DMS 273 (cell line): ENCODE measurements around the gene FHDC1.

Experiments used
- DNase-seq: peaks from one replicate; lab custom pipeline; 2025; ENCODE audit not compliant: unreplicated experiment; lab: John Stamatoyannopoulos, UW

FHDC1 gene

DNA sequence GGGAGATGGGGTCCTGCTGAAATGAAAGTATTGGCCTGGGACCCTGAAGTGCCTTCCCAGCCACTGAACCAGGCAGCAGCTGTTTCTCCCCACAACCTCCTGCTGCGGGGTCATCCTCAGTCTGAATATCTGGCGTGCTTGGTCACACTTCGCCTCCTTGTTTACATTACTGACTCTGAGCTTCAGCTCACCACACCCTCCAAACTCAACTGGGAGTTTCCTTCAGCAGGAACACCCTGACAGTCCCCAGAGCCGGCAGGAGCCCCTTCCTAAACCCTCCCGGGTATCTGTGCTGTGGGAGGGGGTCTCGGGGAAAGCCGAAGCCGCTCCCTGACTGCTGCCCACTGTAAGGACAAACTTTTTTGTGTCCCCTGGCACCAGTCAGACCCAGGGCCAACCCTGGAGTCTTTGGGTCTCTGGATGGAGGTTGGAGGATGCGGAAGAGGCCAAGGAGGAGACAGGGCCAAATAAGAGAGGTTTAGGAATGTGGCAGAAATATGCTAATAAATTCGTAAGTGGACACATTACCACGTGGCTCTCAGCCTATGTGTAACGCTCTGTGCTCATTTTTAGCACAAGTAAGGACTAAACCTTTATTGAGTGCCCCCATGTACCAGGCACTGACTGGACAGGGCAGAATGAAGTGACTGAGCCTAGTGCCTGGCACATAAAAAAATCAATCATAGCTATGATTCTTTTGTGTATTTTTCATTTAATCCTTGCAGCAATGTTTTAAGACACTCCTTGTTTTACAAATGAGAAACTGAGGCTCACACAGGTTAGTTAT, 20.7 kb downstream of the FHDC1 start:
- no peak for DNase-seq

DNA sequence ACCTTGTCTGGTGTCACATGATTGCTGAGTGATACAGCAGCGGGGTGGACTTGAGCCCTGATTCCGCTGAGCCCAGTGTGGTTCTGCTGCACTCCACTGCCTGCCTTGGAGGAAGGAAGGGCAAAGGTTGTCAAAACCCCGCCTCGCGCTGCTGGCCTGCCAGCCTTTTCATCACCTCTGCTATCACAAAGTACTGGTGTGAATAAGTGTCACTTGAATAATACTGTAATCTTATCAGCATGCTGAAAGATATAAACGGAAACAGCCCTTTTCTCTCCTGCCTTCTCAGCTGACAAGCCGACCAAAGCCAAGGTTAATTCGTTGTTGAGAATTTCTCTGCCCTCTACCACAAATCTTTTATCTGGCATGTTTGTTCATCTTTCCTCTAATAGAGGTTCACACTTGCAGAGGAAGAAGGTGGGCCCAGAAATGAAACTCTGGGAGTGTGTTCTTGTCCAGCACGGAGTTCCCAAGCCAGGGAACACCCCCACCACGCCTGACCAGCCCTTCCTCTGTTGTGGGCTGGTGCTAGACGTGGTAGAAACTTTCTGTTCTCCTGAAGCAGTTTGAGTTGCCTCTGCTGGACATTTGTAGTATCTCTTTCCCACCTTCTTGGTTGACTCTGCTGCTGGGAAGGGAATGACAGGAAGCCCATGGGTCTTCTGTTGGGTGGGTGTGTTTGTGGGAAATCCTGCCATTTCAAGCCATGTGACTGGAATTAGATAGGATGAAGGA, 21.5 kb downstream of the FHDC1 start:
- no peak for DNase-seq

DNA sequence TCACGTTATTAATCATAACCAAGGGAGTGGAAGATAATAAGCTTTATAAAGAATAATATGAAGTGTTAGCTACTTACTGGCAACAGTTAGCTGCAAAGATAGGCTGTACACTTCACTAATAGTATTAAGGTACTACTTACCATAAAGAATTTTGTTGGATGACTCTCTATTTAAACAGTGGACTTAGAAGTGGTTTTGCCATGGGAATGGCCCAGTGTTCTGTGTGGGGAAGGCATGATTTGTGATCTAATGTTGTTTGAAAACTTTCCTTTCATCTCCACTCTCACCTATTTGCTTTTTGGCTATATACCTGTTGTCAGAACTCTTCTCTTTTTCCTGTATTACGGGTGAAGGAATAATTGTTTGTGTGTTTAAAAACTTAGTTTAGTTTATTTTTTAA, 23.0 kb downstream of the FHDC1 start:
- no peak for DNase-seq

DNA sequence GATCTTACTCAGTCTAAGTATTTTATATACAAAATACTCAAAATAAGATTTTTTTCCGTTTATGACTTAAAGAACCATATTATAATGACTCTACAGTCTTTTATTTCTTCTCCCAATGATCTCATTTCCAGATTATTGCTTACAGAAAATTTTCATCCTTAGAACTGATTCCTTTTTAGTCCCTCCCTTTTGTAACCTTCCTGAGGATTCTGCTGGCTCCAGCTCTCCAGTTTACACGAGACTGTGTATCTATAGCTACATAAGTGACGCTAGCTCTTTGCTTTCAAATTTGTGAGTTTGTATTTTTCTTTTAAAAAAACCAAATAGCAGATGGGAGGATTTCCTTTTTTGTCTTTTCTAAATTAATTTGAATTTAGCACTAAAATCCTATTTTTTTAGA, 24.0 kb downstream of the FHDC1 start:
- DNase-seq: no peak

DNA sequence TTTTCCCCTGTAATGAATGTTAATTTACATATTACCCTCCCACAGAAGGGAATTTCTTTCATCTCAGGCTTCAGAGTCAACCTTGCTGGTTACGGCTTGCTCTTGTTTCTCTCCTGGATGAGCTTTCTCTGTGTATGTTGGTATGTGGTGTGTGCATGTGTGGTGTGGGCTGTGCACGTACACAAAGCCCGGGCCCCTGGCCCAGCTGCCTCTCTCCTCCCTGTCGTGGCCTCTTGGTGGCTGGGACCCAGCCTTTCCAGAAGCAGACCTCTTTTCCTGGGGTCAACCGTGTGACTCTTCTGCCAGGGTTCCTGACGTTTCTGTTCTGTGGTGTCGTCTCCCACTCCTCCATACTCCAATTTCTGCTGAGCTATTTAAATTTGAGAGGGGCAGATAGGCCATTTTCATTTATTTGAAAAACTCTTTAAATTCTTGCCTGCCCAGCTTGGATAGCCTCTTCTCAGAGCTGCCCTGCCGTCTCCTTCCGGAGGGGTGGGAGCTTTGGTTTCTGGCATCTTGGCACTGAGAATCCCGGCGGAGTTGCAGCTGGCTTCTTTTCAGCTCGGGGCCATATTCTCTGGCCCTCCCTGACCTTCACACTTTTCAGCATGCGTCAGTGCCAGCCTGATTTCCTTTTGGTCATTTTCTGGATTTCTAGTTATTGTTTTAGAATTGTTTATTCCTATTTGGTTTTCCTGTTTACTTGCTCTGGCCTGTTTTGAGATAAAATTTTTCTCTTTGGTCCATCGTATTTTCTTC, 25.1 kb downstream of the FHDC1 start:
- DNase-seq: no peak

DNA sequence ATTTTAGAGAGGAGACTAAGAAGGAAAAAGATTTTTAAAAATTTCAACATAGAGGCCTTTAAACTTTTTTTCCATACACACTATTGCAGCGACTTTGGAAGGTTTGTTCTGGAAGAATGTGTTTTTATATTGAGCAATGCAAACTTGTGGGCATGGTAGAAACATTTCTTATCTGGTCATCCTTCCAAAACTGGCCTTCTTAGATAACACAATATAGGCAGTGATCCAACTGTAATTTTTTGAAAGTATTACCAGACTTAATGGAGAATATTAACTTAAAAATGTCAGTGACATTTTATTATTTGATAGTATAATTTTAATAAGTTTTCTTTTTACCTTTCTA, 25.6 kb downstream of the FHDC1 start:
- no peak for DNase-seq

DNA sequence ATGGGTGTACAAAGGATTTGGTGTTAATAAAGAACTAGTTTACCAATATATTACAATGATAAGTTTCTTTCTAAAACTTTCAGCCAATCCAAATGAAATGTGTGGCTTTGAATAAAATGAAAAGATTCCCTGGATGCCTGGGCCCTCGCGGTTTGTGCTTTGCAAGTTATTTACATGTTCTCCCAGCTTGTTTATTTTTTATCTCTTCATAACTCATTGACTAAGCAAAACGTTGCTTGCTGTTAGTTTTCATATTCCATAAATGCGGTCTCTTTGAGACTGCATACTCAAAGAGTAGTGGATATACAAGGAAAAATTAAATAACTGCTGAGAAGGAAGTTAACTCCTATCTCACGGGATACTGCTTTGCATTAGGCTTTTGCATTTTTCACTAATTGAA, 26.0 kb downstream of the FHDC1 start:
- DNase-seq: no peak

DNA sequence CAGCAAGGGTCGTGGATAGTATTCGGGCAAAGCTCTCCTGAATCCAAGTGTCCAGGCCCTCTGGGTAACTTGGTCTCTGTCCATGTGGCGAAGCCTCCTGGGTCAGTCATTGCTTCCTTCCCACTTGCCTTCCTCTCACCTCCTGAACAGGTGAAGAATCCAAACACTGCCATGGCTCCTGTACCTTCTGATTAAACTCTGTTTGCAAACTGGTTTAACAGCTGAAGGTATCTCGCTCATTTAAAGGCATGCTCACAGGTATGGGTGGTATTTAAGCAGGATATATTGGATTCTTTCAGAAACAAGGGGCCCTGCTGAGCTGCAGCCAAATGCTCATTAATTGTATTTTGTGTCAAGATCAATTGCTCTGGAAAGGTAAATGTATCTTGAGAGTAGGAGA, 28.2 kb downstream of the FHDC1 start:
- no peak for DNase-seq

DNA sequence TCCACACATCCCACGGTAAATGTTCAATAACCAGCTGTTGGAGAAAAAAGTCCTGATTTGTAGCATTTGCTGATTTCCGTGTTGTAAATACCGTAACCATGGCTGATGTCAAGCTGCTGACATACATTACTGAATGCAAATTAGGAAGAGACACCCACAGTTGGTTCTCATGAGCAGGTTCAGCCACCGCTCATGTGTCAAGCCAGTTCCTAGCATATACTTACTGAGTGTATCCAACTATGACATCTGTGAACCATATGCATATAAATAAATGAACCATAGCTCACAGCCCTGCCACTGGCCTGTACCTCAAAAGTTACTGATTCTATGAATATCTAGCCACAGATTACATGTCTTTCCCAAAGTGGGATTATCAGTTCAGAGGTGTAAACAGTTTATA, 29.5 kb downstream of the FHDC1 start:
- DNase-seq: peak; percentile 52

DNA sequence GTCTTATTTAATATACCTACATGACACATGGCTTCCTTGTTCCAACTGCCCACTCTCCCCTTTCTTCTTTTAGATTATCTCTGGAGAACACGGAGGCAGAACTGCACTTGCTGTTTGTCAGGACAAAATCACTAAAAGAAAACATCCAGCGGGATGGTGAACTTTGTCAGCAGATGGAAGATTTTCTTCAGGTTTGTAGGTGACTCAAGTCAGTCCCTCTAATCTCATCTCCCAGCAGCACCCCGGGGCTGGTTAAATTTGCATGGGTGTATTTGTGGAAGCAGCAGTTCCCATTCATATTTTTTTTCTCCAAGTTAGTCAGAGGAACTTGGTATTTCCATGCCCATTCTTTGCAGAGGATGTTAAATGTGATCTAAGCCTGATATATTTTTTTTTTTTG, 31.8 kb downstream of the FHDC1 start:
- DNase-seq: no peak

DNA sequence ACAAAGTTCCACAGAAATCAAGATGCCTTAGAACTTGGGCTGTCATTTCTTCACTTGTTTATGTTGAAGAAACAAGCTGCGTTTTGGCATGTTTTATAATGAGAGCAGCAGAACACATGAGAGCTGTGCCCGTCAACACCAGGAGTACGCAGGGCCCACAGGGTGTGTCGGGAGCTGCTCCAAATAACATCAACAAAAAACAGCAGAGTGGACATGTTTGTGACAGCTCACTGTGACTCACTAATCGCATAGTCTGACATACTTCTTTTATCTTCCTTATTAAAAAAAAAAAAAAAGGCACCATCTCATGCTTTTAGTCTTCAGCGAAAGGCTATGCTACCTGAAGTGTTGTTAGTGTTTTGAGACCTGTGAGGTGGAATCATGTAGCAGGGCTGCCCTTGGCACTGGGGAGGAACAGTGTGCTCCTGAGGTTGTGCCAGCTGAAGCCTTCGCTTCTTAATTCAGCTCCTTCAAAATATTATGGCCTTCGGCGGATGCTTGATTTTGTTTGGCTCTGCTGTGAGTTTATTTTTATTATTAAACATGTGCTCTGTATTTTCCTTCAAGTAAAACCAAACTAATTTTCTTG, 32.8 kb downstream of the FHDC1 start:
- no peak for DNase-seq

DNA sequence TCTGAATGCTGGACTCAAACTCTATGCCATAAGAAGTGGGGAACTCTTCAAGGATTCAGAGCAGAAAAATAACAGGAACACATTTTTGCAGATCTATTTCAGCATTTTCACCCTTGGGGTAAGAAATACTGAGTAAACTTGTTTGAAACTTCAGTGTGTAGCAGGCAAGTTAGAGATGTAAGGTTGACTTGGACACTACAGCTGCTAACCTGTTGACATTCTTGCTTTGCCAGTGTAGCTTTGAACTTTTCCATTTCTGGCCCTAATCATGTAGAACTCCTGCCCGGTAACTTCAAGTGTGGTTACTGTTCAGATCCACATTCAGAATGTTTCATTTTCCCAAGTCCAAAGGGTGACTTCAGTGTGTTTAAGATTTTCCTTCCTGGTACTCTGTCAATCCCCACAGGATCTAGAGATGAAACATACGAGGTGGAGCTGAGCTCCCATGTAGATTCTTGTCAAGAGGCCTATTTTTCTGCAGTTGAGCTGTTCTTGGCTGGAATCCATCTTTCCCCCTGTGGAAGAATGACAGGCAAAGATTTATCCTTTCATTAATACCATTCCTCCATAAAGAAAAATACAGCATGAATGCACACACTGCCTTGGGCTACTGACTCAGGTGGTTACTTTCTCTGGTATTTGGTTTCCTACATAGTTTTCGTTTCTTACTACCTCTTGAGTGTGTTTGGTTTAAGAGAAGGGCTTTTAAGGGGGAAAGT, 34.1 kb downstream of the FHDC1 start:
- DNase-seq: no peak

DNA sequence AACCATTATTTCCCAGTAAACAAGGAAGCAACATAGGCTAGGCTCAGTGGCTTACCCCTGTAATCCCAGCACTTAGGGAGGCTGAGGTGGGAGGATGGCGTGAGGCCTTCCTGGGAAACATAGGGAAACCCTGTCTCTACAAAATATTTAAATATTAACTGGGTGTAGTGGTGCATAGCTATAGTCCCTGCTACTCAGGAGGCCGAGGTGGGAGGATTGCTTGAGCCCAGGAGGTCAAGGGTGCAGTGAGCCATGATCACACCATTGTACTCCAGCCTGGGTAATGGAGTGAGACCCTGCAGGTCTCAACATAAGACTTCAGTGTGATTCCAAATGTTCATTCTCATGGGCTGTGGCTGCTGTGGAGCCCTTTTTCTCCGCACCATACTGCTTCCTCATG, 34.9 kb downstream of the FHDC1 start:
- DNase-seq: no peak

DNA sequence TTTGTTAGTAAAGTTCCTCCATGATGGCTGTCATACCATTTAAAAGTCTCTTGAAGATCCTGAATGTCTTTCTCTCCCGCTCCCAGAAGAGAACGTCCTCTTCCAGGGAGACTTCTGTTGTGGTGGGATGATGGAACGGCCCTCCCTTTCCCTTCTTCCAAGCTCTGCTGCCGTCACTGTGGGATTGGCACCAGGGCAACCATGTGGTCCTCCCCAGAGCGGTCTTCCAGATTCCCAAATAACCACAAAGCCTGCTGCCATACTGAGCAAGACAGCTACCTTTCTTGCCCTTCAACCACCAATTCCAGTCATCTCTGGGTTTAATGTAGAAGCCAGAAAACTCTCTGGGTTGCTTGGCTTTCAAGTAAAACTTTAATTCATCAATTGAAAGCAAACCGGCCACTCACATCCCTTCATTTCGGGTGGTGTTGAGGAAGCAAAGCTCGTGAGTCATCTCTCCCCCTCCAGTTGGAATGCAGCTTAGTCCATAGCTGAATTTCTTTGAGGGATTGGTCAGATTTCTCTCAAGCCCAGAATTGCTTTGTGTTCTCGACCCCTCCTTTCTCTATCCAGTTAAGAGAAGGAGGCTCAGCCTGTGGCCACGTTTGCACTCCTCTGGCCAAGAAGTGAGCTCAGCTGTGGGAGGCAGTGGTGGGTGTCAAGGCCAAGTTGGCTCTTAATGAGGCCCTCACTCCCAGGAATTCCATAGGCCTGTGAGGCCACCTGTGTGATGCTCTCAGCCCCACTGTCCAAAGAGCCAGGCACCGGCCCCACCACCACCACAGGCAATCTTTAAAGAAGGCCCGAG, 36.9 kb downstream of the FHDC1 start:
- no peak for DNase-seq

DNA sequence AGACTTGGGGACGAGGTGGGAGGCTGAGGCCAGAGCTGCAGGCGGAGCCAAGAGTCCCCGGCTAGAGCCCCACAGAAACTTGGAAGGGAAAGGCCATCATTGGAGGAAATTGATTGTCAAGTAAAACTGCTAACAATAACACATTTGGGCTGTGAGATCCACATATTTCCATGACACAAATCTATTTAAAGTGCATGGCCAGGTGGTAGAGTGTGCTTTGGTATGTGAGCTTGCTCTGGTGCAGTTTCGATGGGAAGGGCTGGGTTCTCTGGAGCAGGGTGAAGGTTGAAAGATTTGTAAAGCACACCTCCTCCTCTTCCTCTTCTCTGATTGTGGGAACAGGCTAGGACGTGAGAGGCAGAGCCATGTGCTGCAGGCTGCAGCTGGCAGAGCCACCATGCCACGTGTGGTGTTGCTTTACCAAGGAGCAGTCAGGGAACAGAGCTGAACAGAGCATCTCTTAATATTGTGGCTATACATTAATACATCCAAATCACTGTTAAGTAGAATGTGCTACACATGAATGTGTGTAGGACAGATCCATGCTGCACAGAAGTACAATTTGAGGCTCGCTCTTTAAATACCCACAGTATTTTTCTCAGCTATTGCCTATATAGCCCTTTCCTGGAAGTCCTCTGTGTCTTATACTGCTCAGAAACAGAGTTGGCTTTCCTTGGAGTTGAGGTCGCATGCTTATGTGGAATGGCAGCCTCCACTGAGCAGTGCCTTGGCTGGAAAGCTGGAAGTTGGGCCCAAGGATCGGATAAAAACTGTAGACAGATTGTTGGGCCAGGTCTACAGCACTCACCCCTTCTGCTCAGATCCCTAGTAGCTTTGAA, 37.7 kb downstream of the FHDC1 start:
- DNase-seq: no peak

DNA sequence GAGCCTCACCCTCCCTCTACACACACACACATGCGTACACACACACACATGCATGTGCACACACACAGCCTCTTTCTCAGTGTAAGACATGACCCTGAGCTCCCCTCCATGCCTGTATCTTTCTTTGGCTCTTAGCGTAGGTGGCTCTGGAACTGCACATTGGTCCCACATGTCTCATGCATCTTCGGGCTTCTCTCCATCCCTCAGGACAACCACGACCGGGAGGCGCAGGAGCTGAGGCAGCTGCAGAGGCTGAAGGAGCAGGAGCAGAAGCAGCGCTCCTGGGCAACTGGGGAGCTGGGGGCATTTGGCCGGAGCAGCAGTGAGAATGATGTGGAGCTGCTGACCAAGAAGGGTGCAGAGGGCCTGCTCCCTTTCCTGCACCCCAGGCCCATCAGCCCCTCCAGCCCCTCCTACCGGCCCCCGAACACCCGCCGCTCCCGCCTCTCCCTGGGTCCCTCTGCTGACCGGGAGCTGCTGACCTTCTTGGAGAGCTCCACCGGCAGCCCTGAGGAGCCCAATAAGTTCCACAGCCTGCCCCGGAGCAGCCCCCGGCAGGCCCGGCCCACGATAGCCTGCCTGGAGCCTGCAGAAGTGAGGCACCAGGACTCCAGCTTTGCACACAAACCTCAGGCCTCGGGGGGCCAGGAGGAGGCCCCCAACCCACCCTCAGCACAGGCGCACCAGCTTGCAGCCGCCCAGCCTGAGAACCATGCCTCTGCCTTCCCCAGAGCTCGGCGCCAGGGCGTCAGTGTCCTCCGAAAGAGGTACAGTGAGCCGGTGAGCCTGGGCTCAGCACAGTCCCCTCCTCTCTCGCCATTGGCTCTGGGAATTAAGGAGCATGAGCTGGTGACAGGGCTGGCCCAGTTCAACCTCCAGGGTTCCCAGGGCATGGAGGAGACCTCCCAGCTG, 38.6 kb downstream of the FHDC1 start:
- no peak for DNase-seq

DNA sequence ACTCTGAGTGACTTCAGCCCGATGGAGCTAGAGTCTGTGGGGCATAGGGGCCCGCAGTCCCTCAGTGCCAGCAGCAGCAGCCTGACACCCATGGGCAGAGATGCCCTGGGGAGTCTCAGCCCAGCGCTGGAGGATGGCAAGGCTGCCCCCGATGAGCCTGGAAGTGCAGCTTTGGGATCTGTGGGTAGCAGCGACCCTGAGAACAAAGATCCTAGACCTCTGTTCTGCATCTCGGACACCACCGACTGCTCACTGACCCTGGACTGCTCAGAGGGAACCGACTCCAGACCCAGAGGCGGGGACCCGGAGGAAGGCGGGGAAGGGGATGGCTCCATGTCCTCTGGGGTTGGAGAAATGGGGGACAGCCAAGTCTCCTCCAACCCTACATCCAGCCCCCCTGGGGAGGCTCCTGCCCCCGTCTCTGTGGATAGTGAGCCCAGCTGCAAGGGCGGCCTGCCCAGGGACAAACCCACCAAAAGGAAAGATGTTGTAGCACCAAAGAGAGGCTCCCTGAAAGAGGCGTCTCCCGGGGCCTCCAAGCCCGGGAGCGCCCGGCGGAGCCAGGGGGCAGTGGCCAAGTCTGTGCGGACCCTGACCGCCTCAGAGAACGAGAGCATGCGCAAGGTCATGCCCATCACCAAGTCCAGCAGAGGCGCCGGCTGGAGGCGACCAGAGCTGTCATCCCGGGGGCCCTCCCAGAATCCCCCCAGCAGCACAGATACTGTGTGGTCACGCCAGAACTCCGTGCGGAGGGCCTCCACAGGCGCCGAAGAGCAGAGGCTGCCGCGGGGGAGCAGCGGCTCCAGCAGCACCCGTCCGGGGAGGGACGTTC, 39.5 kb downstream of the FHDC1 start:
- DNase-seq: no peak
